ENCODE data around the gene VOPP1.
"Not testable (repeated sequence)": the region's sequence is repeated elsewhere in the genome, so short reads cannot be mapped to it uniquely, and the experiment has no call there.

The VOPP1 gene, protein sequence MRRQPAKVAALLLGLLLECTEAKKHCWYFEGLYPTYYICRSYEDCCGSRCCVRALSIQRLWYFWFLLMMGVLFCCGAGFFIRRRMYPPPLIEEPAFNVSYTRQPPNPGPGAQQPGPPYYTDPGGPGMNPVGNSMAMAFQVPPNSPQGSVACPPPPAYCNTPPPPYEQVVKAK

DNA sequence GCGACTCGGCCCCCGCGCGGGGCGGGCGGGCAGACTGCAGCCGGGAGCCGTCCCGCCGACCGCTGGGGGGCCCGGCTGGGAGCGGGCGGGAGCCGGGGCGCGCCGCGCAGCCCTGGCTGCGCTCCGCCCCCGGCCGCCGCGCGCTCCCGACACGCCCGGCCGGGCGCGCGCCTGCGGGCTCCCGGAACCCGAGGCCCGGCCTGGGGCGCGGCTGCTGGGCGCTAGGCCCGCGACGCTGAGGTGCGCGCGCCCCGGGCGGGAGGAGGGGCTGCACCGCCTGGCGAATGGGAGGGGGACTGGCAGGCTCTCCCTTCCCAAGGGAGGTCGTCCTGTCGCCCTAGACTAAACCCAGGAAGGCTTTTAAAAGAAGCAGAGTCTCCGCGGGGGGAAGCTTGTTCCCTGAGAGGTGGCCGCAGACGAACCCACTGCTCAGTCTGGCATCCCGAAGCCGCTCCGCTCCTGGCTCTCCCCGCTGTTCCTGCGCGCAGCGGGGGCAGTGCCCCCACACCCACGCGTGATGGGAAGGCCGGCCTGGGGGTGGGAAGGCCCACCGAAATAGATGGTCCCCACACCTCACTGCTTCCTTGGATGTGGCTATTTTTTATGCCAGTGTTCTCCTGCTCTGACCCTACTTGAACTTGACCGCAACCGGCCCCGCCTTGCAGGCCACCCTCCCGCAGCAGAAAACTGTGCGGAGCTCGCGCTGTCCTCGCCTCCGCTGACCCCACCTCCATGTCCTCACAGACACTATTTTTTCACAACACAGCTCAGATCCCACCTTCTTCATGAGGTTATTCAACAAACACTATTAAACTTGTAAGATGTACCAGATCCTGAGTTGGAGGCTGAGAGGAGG lies at the start of gene VOPP1:
Gene VOPP1, minus strand, starts transcription at position 125 of the 856 bp plus-strand sequence. CDS start 178 bp downstream, outside the sequence.
- DNase-seq (ENCODE audit: low spot score): peak; percentile 66

DNA sequence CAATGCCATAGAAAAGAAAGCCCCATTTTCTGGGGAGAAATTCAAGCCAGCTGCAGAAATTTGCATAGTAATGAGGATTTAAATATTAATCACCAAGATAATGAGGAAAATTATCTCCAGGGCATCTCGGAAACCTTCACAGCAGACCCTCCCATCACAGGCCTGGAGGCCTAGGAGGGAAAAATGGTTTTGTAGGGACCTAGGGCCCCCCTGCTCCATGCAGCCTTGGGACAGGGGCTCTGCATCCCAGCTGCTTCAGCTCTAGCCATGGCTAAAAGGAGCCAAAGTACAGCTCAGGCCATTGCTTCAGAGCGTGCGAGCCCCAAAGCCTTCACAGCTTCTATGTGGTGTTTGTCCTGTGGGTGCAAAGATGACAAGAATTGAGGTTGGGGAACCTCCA lies 46.6 kb upstream of the VOPP1 start:
- DNase-seq (ENCODE audit: low spot score): no peak

DNA sequence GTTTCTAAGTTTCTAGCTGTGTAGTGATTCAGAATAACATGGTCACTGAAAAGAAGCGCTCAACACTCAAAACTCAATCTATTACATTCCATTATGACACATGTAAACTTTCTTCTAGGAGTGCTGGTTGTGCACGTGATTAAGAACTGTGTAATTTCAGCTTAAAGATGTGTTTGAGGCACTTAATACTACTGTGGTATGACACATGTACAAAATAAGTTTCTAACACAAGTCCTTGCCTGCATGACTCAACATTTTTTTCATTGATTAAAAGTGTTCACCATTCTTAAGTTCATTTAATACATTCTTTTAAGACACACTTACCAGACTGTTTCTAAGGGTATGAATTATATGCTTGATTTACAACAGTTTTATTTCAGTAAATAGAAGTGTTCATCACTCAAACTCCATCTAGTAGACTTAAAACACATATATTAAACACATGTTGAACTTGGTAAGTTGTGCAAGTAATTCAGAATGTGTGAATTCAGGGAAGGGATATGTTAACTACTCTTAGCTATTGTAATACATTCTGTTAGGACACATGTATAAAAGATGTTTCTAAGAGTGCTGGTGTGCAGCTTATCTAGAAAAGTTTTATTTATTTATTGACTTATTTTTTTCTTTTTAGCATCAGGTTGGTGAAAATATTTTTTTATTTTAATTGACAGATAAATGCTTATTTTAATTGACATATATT lies 42.2 kb upstream of the VOPP1 start:
- DNase-seq (ENCODE audit: low spot score): not testable (repeated sequence)

DNA sequence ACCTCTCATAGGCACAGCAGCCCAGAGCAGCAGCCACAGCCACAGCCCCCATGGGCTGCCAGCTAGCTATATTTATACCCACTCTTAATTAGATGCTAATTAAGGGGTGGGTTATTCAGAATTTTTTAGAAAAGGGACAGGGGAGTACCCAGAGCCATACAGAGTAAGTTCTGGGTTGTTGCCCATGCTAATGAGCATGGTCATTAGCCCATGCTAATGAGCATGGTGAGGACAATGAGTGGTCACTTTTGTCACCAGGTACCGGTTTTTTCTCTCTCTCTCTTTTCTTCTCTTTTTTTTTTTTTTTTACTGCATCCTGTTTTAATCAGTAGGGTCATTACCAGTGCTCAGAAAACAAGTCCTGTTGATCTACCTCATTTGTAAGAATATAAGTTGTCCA lies 37.4 kb upstream of the VOPP1 start:
- DNase-seq (ENCODE audit: low spot score): not testable (repeated sequence)

DNA sequence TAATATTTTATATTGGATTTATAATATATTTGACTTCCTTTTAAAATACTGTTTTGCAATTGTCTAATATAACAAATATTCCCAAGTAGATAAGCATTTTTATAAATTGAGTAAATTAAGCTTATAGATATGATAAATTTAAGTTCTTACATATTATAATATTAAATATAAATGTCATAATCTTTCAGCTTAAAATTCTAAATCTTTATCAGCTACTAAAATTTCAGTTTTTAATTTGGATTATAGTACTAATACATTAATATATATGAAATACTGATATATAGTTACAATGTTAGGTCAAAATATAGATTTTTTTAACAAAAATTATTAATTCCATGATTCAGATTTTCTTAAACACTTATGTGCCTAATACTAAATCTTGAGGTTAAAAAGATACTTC lies 33.4 kb upstream of the VOPP1 start:
- not testable (repeated sequence) for DNase-seq (ENCODE audit: low spot score)

DNA sequence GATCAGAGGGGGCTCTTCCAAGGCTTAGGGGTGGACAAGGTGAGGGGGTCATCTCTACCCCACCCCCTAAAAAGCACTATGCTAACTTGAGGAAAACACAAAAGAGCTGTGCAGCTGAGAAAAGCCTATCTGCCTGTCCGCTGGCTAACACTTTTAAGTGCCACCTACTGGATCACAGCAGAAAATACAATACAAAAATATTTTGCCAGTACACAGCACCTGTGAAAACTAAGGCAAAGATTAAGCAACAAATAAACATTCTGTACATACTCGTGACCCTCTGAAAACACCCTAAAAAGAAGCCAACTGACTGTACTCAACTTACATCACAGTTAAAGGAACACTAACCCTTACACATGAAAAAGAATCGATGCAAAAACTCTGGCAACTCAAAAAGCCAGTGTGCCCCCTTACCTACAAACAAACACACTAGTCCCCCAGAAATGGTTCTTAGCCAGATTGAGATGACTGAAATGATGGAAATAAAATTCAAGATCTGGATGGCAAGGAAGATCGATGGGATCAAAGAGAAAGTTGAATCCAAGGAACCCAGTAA lies 25.7 kb upstream of the VOPP1 start:
- DNase-seq (ENCODE audit: low spot score): not testable (repeated sequence)

DNA sequence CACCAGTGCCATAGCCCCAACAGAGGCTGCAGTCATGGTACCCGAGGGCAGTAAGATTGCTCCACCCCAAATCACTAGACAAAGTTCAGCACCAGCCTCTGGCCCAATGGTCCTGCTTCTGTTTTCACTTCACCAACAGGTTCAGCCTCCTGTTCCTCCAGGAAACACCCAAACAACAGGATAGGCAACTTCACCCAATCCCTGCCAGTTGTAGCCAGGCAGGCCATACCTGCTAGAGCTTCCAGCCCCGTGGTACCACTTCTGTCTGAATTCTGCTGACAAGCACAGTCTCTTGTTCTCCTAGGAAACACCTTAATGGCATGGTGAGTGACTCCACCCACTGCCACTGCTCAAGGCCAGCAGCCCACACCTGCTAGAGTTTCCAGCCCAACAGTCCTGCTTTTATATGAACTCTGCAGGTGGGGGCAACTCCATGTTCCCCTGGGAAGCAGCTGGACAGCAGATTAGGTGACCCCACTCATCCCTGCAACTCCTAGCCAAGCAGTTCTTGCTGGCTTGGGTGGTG lies 25.0 kb upstream of the VOPP1 start:
- not testable (repeated sequence) for DNase-seq (ENCODE audit: low spot score)

DNA sequence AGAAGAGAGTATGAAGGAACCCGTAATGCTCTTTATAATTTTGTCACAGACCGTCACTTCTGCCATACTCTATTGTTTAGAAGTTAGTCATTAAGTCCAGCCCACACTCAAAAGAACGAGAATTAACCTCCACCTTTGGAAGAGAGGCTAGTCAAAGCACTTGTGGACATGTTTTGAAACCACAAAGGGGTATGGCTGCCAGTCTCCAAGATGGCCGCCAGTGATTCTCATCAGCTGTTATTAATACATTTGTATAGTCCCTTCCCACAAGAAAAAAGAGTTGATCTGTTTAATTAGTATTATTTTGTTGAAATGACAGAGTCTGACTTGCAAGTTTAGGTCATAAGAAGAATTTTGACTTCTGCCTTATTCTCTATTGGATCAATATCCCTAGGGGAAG lies 23.2 kb upstream of the VOPP1 start:
- no peak for DNase-seq (ENCODE audit: low spot score)

DNA sequence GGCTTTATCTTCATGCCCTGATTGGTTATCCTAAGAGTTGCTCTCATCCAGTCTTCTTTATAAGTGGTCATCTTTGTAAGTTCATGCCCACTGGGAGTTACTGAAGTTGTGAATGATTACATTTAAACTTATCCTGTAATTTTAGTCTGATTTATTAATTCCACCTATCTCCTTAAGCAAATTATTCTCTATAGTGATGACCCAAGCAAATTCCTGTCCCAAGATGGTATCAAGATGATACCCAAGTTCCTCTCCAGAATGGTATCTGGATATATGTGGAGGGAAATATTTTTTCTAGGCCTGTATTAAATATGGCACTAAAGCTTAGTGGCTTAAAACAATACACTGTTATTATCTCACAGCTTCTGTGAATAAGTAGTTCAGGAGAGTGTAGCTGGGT lies 22.6 kb upstream of the VOPP1 start:
- DNase-seq (ENCODE audit: low spot score): no peak

DNA sequence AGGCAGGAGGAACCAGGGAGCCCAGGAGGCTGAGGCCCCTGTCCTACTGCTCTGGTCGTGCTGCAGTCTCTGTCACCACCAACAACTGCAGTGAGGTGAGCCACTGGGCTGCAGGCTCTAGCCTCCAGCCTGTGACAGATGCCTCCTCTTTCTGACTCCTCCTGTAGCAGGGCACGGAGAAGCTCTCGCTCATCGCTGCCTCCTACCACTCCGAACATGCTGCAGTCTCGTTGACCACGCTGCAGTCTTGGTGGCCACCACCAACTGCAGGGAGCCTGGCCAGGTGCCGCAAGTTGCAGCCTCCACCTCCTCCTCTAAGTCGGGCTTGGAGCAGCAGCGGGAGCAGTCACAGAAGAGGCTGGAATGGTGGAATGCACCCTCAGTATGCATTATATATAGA lies 22.1 kb upstream of the VOPP1 start:
- DNase-seq (ENCODE audit: low spot score): no peak

DNA sequence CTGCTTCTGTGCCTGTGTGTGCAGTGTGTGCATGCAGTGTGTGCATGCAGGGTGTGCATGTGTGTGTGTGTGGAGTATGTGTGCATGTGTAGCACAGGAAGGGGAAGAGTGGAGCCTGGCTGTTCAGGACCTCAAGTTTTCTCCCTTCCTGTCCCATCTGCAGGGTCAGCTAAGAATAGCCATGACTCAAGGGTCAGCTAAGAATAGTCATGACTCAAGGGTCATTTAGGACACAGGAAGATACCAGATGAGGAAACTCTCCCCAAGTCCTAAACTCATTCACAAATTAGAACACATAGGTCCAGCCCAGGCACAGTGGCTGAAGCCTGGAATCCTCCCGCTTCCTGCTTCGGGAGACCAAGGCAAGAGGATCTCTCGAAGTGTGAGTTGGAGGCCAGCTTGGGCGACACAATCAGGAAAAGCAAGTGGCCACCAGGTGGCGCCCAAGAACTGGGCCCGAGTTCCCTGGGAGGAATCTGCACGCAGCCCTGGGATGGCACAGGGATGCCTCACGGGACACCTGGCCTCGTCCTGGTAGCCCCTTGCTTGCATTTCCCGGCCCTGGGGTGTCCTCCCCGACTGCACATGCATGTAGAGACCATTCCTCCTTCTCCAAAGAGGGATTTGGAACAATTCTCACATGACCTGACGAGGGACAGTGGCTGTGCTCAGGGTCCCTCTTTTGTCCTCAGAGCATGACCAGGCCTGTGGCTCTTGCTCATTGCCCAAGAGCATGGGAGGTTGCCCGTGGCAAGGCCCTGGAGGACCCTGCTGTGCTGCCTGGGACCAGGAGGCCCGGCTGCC lies 21.4 kb upstream of the VOPP1 start:
- DNase-seq (ENCODE audit: low spot score): peak; percentile 79

DNA sequence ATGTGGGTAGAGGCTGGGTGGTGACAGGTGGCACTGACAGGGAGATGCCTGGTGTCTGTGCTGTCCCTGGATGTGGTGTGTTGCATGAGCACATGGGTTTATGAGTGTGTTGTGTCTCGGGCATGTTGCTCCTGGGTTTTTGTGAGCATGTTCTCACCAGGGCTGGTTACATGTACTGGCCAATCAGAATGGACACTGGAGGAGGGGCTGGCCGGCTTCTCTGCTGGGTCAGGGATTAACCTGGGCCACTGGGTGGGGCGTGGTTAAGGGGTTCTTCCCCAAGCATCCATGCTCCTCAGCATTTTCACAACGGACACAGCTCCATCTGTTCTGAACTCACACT lies 20.8 kb upstream of the VOPP1 start:
- no peak for DNase-seq (ENCODE audit: low spot score)

DNA sequence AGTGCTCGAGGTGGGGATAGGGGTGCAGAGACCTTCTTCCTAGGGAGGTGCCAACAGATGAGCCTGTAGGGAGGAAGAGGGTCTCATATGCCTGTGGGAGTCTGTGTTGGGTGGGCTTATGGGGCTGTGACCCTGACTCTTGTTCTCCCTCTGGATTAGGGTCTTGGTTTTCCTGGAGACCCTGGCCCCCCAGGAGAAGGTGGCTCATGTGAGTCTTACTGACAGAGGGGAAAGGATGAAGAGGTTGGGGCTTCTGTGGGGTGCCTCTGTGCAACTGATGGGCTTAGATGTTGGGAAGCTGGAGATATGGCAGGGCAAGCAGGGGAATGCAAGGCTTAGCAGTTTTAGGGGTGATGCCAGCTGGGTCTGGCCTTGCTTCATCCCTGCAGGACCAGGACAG lies 20.2 kb upstream of the VOPP1 start:
- no peak for DNase-seq (ENCODE audit: low spot score)

DNA sequence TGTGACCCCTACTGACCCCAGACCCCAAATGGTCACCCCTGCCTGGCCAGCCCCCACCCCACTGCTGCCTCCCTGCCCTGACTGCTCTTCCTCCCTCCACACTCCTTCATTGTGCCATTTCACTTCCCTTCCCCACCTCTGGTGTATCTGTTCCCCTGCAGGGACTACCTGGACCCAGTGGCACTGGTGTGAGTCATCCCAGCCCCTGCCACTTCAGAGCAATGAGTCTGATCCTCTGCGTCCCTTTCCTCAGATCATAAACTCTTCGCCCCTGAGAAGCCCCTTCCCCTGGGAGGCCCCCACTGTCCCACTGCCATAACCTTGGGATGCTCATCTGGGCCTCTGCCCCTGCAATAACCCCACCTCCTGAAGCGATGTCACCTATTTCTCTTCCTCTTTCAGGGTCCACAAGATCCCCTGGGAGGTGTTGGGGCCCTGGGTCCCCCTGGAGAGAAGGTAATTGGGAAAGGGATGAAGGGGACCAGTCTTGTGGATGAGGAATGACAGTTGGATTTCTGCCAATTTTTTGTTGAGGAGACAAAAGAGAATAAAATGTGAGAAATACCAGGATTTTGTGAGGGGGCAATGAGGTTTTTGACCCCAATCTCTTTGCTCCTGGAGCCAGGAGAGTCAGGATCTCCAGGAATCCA lies 19.1 kb upstream of the VOPP1 start:
- DNase-seq (ENCODE audit: low spot score): no peak

DNA sequence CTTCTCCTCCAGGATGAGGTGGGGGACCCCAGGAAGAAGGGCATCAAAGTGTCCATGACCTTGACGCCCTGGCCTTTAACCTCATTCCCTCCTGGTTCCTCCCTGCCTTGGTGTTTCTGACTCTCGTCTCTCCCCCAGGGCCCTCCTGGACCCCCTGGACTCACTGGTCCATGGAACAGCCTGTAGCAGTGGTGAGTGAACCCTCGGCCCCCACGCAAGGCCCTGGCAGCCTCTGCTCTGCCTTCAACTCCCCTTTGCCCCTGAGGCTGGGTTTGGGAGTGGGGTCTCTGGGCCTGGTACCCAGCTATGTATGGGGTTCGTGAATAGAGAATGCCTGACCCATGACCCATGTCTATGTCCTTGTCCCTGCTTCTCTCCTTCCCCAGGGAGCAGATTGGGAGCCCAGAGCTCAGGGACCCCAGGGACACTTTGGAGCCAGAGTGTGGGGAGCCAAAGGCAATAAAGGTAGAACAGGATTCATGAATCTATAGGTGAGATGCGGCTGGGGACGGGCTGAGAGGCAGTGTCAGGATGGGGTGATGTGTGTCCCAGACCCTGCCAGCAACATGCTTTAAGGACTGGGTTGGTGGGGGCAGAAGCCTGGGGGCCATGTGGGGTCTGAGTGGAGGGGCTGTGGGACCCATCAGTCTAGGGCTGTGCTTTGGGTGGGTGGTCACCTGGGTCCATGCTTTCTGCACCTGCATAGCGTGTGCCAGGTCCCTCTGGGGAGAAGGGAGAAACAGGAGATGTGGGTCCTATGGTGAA lies 18.4 kb upstream of the VOPP1 start:
- DNase-seq (ENCODE audit: low spot score): no peak

DNA sequence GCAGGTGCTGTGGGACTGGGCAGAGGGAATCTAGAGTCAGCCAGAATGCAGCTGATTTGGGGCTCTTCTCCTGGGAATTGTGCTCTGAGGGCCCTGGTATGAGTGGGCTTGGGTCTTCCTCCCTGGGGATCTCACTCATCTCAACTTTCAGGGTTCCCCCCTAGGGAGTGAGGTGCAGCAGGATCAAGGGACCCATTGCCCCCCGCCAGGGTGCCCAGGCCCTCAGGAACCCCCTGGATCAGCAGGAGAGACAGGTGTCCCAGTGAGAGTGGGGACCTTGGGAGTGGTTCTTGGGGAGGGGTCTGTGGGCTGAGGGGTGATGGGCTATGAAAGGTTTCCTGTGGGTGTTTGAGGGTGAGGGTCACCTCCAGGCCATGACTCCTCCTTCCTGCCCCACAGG lies 17.6 kb upstream of the VOPP1 start:
- no peak for DNase-seq (ENCODE audit: low spot score)

DNA sequence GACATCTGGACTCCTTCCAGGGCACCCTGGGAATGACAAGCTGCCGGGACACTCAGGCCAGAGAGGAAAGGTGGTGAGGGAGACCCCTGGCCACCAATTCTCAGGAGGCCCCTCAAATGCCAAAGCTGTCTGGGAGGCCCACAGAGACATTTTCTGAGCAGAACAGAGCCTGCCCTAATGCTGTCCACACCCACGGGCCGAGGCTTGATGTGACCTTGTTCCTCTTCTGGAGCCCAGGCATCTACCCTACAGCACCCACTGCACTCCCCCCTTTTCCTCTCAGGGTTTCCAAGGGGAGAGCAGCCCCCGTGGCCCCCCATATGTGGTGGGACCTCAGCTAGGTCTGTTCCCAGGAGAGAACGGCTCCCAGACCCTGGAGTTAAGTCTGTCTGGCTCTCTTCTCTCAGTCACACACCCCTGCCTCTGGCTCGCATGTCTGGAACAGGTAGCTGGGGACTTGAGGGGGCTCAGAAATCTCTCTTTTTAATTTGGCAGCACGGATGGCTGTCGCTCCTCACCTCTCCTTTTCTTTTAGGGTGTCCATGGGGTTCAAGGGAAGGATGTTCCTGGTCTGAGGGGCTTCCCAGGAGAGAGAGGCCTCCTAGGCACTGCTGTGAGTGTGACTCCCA lies 16.8 kb upstream of the VOPP1 start:
- no peak for DNase-seq (ENCODE audit: low spot score)

DNA sequence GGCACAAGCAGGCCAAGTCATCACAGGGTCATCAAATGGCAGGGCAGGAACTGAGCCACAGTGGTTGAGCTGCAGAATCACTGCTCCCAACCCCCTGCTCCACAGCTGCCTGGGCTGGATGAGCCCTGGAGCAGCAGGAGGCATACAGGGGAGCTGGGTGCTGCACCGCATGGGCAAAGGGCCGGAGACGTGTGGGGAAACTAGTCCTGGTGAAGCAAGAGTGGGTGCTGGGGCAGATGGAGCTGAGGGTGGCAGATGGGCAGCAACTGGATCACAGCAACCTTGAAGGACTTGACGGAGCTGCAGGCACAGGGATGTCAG lies 16.0 kb upstream of the VOPP1 start:
- DNase-seq (ENCODE audit: low spot score): no peak

DNA sequence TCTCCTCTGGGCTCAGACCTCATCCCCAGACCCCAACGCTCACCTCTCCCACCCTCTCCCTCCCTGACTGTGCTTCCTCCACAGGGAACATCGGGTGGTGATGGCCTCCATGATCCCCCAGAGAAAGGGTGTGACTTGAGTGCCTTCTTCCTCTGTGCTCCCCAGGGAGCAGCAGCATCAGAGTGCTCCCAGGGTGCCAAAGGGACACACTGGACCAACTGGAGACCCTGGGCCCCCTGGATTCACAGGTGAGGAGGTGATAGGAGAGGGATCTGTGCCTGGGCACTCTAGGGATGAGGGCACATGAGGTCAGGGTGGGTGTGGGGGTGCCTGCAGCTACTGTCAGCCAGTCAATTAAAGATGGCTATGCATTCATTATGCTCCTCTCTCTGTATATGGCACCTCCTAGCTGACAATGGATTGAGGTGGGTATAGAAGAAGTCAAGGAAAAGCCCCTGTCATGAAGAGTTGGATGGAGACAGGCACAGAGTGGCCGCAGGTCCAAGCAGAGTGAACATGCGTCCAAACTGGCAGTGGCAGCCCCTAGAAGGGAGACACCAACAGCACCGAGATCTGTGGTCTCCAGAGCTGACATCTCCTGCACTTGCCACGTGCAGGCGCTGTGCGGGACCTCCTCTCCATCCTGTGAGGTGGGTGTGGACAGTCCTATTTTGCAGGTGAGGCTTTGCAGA lies 15.5 kb upstream of the VOPP1 start:
- DNase-seq (ENCODE audit: low spot score): no peak

DNA sequence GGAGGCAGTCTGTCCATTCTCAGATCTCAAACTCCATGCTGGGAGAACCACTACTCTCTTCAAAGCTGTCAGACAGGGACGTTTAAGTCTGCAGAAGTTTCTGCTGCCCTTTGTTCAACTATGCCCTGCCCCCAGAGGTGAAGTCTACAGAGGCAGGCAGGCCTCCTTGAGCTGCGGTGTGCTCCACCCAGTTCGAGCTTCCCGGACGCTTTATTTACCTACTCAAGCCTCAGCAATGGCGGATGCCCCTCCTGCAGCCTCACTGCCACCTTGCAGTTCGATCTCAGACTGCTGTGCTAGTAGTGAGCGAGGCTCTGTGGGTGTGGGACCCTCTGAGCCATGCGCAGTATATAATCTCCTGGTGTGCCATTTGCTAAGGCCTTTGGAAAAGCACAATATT lies 10.4 kb upstream of the VOPP1 start:
- DNase-seq (ENCODE audit: low spot score): not testable (repeated sequence)

All from ecto neural progenitor cell (in vitro differentiated cells).